T47D (cell line): Measurements from ENCODE around the gene PLOD1.

Experiments used
- DNase-seq, 2 experiments: peaks; one replicate each; pipeline versions ENCODE4 v3.0.0 to v3.0.0-alpha.2; 2011 to 2012; ENCODE audit warnings: low read depth in 1 of 2, low spot score in 1 of 2
- JUND ChIP-seq: IDR thresholded peaks from 2 replicates; pipeline ENCODE4 v1.6.1; 2012; ENCODE audit warnings: low read depth
- in situ Hi-C: cut with HindIII; loops from 2 replicates; pipeline ENCODE4 v1.10.0; 2016; ENCODE audit warnings: low sequenced_read_pairs, low pct_unique_long_range_greater_than_20kb

Gene PLOD1

GRCh38 chr1:11979851-11980675 lies 45.5 kb downstream of the PLOD1 start, which contains the start of gene MFN2:
Gene MFN2, plus strand, starts transcription at chr1:11980444. Its CDS starts 8,725 bp downstream, at chr1:11989169.
- DNase-seq, result peak; percentile 87 to 96
- in situ Hi-C loops, result no loop called here
- no peak for TF ChIP-seq JUND

GRCh38 chr1:11980676-11980972 lies 46.1 kb downstream of the PLOD1 start:
- DNase-seq, result peak in 1 of 2 experiments; percentile 6
- in situ Hi-C loops, result no loop called here
- TF ChIP-seq JUND, result no peak

GRCh38 chr1:11981378-11982009 lies 47.0 kb downstream of the PLOD1 start:
- in situ Hi-C loops, result no loop called here
- no peak for TF ChIP-seq JUND
- DNase-seq, result peak in 1 of 2 experiments; percentile 3

- DNase-seq, result peak; percentile 32 to 60
- in situ Hi-C loops, result no loop called here
- TF ChIP-seq JUND, result no peak
Observed at GRCh38 chr1:11982010-11982392, 47.5 kb downstream of the PLOD1 start.

GRCh38 chr1:11984121-11984520 lies 49.6 kb downstream of the PLOD1 start:
- no peak for DNase-seq
- TF ChIP-seq JUND, result no peak
- in situ Hi-C loops, result no loop called here

- no peak for TF ChIP-seq JUND
- in situ Hi-C loops, result no loop called here
Observed at GRCh38 chr1:11984576-11984975, 50.1 kb downstream of the PLOD1 start.

GRCh38 chr1:11985171-11985570 lies 50.7 kb downstream of the PLOD1 start:
- in situ Hi-C loops, result no loop called here
- DNase-seq, result no peak
- TF ChIP-seq JUND, result no peak

More at GRCh38 chr1:11984576-11984975, 50.1 kb downstream of the PLOD1 start:
- DNase-seq, result no peak

- no peak for DNase-seq
Observed at GRCh38 chr1:11985851-11986250, 51.3 kb downstream of the PLOD1 start.

GRCh38 chr1:11989669-11990068 lies 55.2 kb downstream of the PLOD1 start:
- DNase-seq, result no peak
- TF ChIP-seq JUND, result no peak
- in situ Hi-C loops, result no loop called here

More at GRCh38 chr1:11985851-11986250, 51.3 kb downstream of the PLOD1 start:
- in situ Hi-C loops, result no loop called here
- TF ChIP-seq JUND, result no peak

GRCh38 chr1:11990303-11991032 lies 56.0 kb downstream of the PLOD1 start:
- in situ Hi-C loops, result no loop called here
- DNase-seq, result no peak
- TF ChIP-seq JUND, result no peak

- peak in 1 of 2 experiments; percentile 16 for DNase-seq
- in situ Hi-C loops, result no loop called here
- TF ChIP-seq JUND, result no peak
Observed at GRCh38 chr1:11991969-11992676, 57.6 kb downstream of the PLOD1 start.

GRCh38 chr1:11997081-11997850 lies 62.7 kb downstream of the PLOD1 start:
- DNase-seq, result no peak
- in situ Hi-C loops, result no loop called here
- TF ChIP-seq JUND, result no peak
